Activated CD4-positive, alpha-beta memory T cell treated with anti-CD3 and anti-CD28 coated beads, Interleukin-2, amount 10 ng/mL, durations not matched to agents 7 days and 5 days (primary cell): ENCODE results near the gene PLLP. TPM values are rescaled to one million over a fixed set of nuclear protein-coding genes. Genes with fewer than 3 reads are reported as not detected.

Source experiments
- CTCF ChIA-PET: fragments of 350-600 bp; sonication (Branson Sonifier 250); formaldehyde crosslinking; loops from one replicate; lab custom pipeline; 2021; ENCODE audit warnings: antibody characterized with exemption, inconsistent platforms; lab: Charles Lee
- POLR2A ChIA-PET: fragments of 350-600 bp; sonication (Branson Sonifier 250); formaldehyde crosslinking; loops from one replicate; lab custom pipeline; 2021; ENCODE audit warnings: antibody characterized with exemption; lab: Charles Lee
- DNase-seq: peaks from one replicate; pipeline ENCODE4 v3.0.0-alpha.2; 2020
- H3K27ac Mint-ChIP-seq: one replicate; pipeline ENCODE4 v1.8.0; 2021; ENCODE audit warnings: mild to moderate bottlenecking, mixed read lengths
- H3K27me3 Mint-ChIP-seq: one replicate; pipeline ENCODE4 v1.8.0; 2021; ENCODE audit warnings: mixed read lengths
- H3K36me3 Mint-ChIP-seq: one replicate; pipeline ENCODE4 v1.8.0; 2021; ENCODE audit warnings: low read depth, mixed read lengths
- H3K4me1 Mint-ChIP-seq: one replicate; pipeline ENCODE4 v1.8.0; 2021; ENCODE audit warnings: mixed read lengths
- H3K4me3 Mint-ChIP-seq: one replicate; pipeline ENCODE4 v1.8.0; 2021; ENCODE audit warnings: mild to moderate bottlenecking, mixed read lengths
- H3K9me3 Mint-ChIP-seq: one replicate; pipeline ENCODE4 v1.8.0; 2021; ENCODE audit warnings: mixed read lengths
- total RNA-seq, 2 experiments: library from RNA; stranded (reverse); gene quantifications; one replicate each; pipeline ENCODE4 v1.2.3, GENCODE V29; 2021

Gene PLLP
- total RNA-seq, 2 experiments from 2014 or later, result 0.18 TPM; not detected in 1

DNA sequence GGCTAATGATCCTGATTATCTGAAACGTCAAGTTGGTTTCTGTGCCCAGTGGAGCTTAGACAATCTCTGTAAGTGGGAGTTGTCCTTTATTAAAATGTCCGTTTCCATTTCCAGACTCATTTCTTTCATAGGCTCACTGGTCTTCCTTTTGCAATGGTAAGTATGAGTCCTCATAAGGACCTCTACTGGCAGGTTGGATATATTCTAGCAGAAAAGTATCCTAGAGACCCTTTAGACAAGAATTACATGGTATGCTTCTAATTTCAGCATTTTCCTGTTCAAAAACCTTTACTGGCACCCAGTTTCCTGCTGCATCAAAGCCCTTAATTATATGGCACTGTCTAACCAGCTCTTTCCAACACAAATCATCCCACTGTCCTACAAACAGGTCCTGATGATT, 67.5 kb downstream of the PLLP start:
- Mint-ChIP-seq H3K4me1 (no peaks in the 10 kb centered on the region), H3K4me3 (no peak overlapping the region), H3K27me3 (no peaks in the 10 kb centered on the region), H3K9me3 (peaks cover 37% of the 10 kb centered on the region), H3K27ac (no peak overlapping the region), H3K36me3 (peaks cover 91% of the 10 kb centered on the region)
- CTCF ChIA-PET, result no interaction called here
- DNase-seq, result no peak
- POLR2A ChIA-PET, result no interaction called here

GRCh38 chr16:57213462-57213861, 71.0 kb downstream of the PLLP start:
- Mint-ChIP-seq H3K9me3 (peaks cover 29% of the 10 kb centered on the region), H3K4me3 (no peak overlapping the region), H3K27ac (no peak overlapping the region), H3K27me3 (no peaks in the 10 kb centered on the region), H3K36me3 (peaks cover 80% of the 10 kb centered on the region), H3K4me1 (no peaks in the 10 kb centered on the region)
- CTCF ChIA-PET, result interaction anchor here (1.2 kb wide), 1 partner anchor 10 kb away, joined by 3 read pairs; no protein-coding TSS in a partner anchor
- POLR2A ChIA-PET, result no interaction called here
- no peak for DNase-seq

GRCh38 chr16:57209780-57210179, 74.7 kb downstream of the PLLP start:
- Mint-ChIP-seq H3K27ac (no peak overlapping the region), H3K36me3 (peaks cover 66% of the 10 kb centered on the region), H3K4me3 (no peak overlapping the region), H3K27me3 (no peaks in the 10 kb centered on the region), H3K9me3 (peaks cover 4% of the 10 kb centered on the region), H3K4me1 (no peaks in the 10 kb centered on the region)
- ChIA-PET POLR2A (no interaction called here), CTCF (no interaction called here)
- DNase-seq, result no peak

- H3K27me3 Mint-ChIP-seq, result no peaks in the 10 kb centered on the region
- no peak overlapping the region for H3K27ac Mint-ChIP-seq
- DNase-seq, result no peak
- H3K4me1 Mint-ChIP-seq, result no peaks in the 10 kb centered on the region
- CTCF ChIA-PET, result no interaction called here
- H3K4me3 Mint-ChIP-seq, result no peak overlapping the region
- H3K9me3 Mint-ChIP-seq, result no peaks in the 10 kb centered on the region
- POLR2A ChIA-PET, result no interaction called here
- peaks cover 61% of the 10 kb centered on the region for H3K36me3 Mint-ChIP-seq
These were observed 75.5 kb downstream of the PLLP start for GRCh38 chr16:57208926-57209325.

Other genes with a start within 250 kb of the PLLP start
- 1 to 10 TPM; 4.6 to 4.8 TPM for gene CPNE2, start 192.1 kb downstream of the PLLP start, total RNA-seq
- gene PSME3IP1, start 98.6 kb downstream of the PLLP start, total RNA-seq, result 100 to 1,000 TPM; 112 to 115 TPM
- 10 to 100 TPM; 34.1 to 39.3 TPM for gene RSPRY1, start 98.3 kb downstream of the PLLP start, total RNA-seq
- 10 to 100 TPM; 32.8 to 32.9 TPM for gene ARL2BP, start 39.4 kb downstream of the PLLP start, total RNA-seq
- gene CCL22, start 74.1 kb upstream of the PLLP start, total RNA-seq, result under 1 TPM in 1 of 2 experiments, not detected in 1; 0.10 TPM
- gene CX3CL1, start 87.8 kb upstream of the PLLP start, total RNA-seq, result not detected
- gene CCL17, start 120.1 kb upstream of the PLLP start, total RNA-seq, result not detected
- gene CIAPIN1, start 162.7 kb upstream of the PLLP start, total RNA-seq, result 10 to 100 TPM; 35.8 to 36.1 TPM
- 10 to 100 TPM; 28.5 to 29.0 TPM for gene COQ9, start 162.8 kb upstream of the PLLP start, total RNA-seq
- 10 to 100 TPM; 47.8 to 48.8 TPM for gene POLR2C, start 178.0 kb upstream of the PLLP start, total RNA-seq
- gene DOK4, start 201.8 kb upstream of the PLLP start, total RNA-seq, result 1 to 10 TPM; 2.5 to 3.4 TPM